SU-DHL-6 (cell line): ENCODE results near the gene ERBB2.
"Not testable (repeated sequence)": the region's sequence is repeated elsewhere in the genome, so short reads cannot be mapped to it uniquely, and the experiment has no call there.

Experiments
- H2AFZ ChIP-seq: fragments of 200-600 bp; sonication (generic); 2 replicates; pipeline ENCODE4 v1.6.1; 2014; ENCODE audit warnings: low read depth, mild to moderate bottlenecking, moderate library complexity, mixed read lengths, antibody characterized with exemption, low read length; ENCODE audit not compliant: severe bottlenecking
- H3F3A ChIP-seq: fragments of 200-600 bp; shearing (Covaris generic); 2 replicates; pipeline ENCODE4 v1.6.0; 2016; ENCODE audit warnings: antibody characterized with exemption, mild to moderate bottlenecking; ENCODE audit not compliant: insufficient read depth
- H3K27ac ChIP-seq: fragments of 200-600 bp; sonication (generic); 2 replicates; pipeline ENCODE4 v1.5.1; 2016; ENCODE audit warnings: low read depth, mild to moderate bottlenecking, low read length, moderate library complexity, mixed read lengths
- H3K27me3 ChIP-seq: fragments of 200-600 bp; sonication (generic), shearing (Covaris generic); 2 replicates; pipeline ENCODE4 v1.6.0; 2014; ENCODE audit warnings: mild to moderate bottlenecking, low read length
- H3K36me3 ChIP-seq: fragments of 200-600 bp; sonication (generic); 2 replicates; pipeline ENCODE4 v1.6.1; 2014; ENCODE audit warnings: mild to moderate bottlenecking, low read length, mixed read lengths
- H3K4me2 ChIP-seq: fragments of 300-600, 200-600 bp; shearing (Covaris generic), sonication (generic); 2 replicates; pipeline ENCODE4 v1.6.0; 2014; ENCODE audit warnings: low read length, low read depth, mild to moderate bottlenecking; ENCODE audit not compliant: poor library complexity, severe bottlenecking
- H3K4me3 ChIP-seq: fragments of 200-600 bp; sonication (generic); 2 replicates; pipeline ENCODE4 v1.5.1; 2014; ENCODE audit warnings: antibody characterized with exemption, low read length, mild to moderate bottlenecking, mixed read lengths; ENCODE audit not compliant: insufficient read depth, poor library complexity, severe bottlenecking
- H3K79me2 ChIP-seq: fragments of 200-600 bp; sonication (generic); 2 replicates; pipeline ENCODE4 v1.6.1; 2014; ENCODE audit warnings: mild to moderate bottlenecking, low read length, moderate library complexity; ENCODE audit not compliant: insufficient read depth
- H3K9ac ChIP-seq: fragments of 200-600 bp; sonication (generic); 2 replicates; pipeline ENCODE4 v1.7.0; 2014; ENCODE audit warnings: mild to moderate bottlenecking, low read length
- H3K9me2 ChIP-seq: fragments of 200-600 bp; sonication (generic); replicated peaks from 2 replicates; pipeline ENCODE4 v1.6.1; 2014; ENCODE audit warnings: low read length; ENCODE audit not compliant: insufficient read depth
- H3K9me3 ChIP-seq: fragments of 200-600 bp; sonication (generic); 2 replicates; pipeline ENCODE4 v1.6.1; 2014; ENCODE audit warnings: low read length, mixed read lengths; ENCODE audit not compliant: insufficient read depth
- H4K20me1 ChIP-seq: fragments of 200-600 bp; sonication (generic); 2 replicates; pipeline ENCODE4 v1.6.1; 2014; ENCODE audit warnings: low read depth, mild to moderate bottlenecking, antibody characterized with exemption, low read length, moderate library complexity, mixed read lengths
- CTCF ChIP-seq: fragments of 200-600 bp; sonication (generic); IDR thresholded peaks from one replicate; pipeline ENCODE4 v1.5.1; 2017; ENCODE audit warnings: antibody characterized with exemption, mild to moderate bottlenecking, low read length, moderate library complexity; ENCODE audit not compliant: insufficient read depth, poor library complexity, severe bottlenecking
- EZH2phosphoT487 ChIP-seq: fragments of 200-600 bp; sonication (generic), shearing (Covaris generic); conservative IDR thresholded peaks from 2 replicates; pipeline ENCODE4 v1.6.1; 2018; ENCODE audit warnings: mild to moderate bottlenecking, antibody characterized with exemption, low read length, moderate library complexity, mixed read lengths

ERBB2 gene

DNA sequence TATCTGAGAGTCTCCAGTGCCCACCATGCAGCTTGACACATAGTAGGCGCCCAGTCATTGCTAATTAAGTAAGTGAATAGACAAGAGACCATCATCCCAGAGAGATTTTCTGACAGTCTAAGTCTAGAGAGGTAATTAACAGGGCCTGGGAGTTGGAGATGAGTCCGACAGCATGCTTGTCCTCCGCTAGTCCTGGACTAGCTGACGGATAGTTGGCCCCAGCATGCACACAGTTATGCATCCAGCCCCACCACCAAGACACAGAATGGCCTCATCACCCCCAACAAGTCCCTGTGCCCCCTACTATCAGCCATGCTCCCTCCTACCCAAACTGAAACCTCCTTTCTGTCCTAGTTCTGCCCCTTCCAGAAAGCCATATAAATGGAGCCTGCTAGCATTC lies 47.9 kb downstream of the ERBB2 start:
- no peaks in the 10 kb centered on the region for H3K36me3 ChIP-seq
- no peaks in the 10 kb centered on the region for H3F3A ChIP-seq
- H2AFZ ChIP-seq, result no peak overlapping the region
- no peak overlapping the region for H3K9ac ChIP-seq
- no peaks in the 10 kb centered on the region for H3K9me3 ChIP-seq
- H4K20me1 ChIP-seq, result no peaks in the 10 kb centered on the region
- H3K27ac ChIP-seq, result no peak overlapping the region
- H3K4me3 ChIP-seq, result no peak overlapping the region
- no peaks in the 10 kb centered on the region for H3K27me3 ChIP-seq
- H3K9me2 ChIP-seq, result no peaks in the 10 kb centered on the region
- H3K79me2 ChIP-seq, result no peaks in the 10 kb centered on the region
- TF ChIP-seq CTCF, result no peak
- no peak for TF ChIP-seq EZH2phosphoT487
- H3K4me2 ChIP-seq, result no peak overlapping the region

- not testable (repeated sequence) for H3F3A ChIP-seq, H3K4me3 ChIP-seq, H3K36me3 ChIP-seq, H3K9me3 ChIP-seq, H3K27me3 ChIP-seq, H3K4me2 ChIP-seq, H3K79me2 ChIP-seq, H3K9me2 ChIP-seq, H2AFZ ChIP-seq, H3K9ac ChIP-seq, H4K20me1 ChIP-seq, H3K27ac ChIP-seq
These were observed 48.7 kb downstream of the ERBB2 start for GRCh38 chr17:39748444-39749034.

GRCh38 chr17:39750131-39751015 lies 50.5 kb downstream of the ERBB2 start:
- Histone ChIP-seq H3K4me3 (no peak overlapping the region), H3K27ac (no peak overlapping the region), H3K9me3 (no peaks in the 10 kb centered on the region), H3K9ac (no peak overlapping the region), H3K79me2 (no peaks in the 10 kb centered on the region), H3K27me3 (no peaks in the 10 kb centered on the region), H4K20me1 (no peaks in the 10 kb centered on the region), H2AFZ (no peak overlapping the region), H3K36me3 (no peaks in the 10 kb centered on the region), H3K4me2 (no peak overlapping the region), H3F3A (peaks cover 8% of the 10 kb centered on the region), H3K9me2 (no peaks in the 10 kb centered on the region)
- no peak for TF ChIP-seq CTCF
- TF ChIP-seq EZH2phosphoT487, result no peak

- Histone ChIP-seq H3K79me2 (no peaks in the 10 kb centered on the region), H3K9me3 (no peaks in the 10 kb centered on the region), H3K9ac (no peak overlapping the region), H2AFZ (no peak overlapping the region), H3K9me2 (no peaks in the 10 kb centered on the region), H3K4me2 (no peak overlapping the region), H3K4me3 (no peak overlapping the region), H4K20me1 (no peaks in the 10 kb centered on the region), H3K36me3 (no peaks in the 10 kb centered on the region), H3F3A (peaks cover 15% of the 10 kb centered on the region), H3K27ac (no peak overlapping the region), H3K27me3 (no peaks in the 10 kb centered on the region)
- TF ChIP-seq CTCF (no peak), EZH2phosphoT487 (no peak)
These were observed 51.2 kb downstream of the ERBB2 start for GRCh38 chr17:39751016-39751543.
